ENCODE data around the gene LRRN4.
A peak's percentile ranks its signal among the peaks of the same experiment; 100 is the strongest.

Gene LRRN4

DNA sequence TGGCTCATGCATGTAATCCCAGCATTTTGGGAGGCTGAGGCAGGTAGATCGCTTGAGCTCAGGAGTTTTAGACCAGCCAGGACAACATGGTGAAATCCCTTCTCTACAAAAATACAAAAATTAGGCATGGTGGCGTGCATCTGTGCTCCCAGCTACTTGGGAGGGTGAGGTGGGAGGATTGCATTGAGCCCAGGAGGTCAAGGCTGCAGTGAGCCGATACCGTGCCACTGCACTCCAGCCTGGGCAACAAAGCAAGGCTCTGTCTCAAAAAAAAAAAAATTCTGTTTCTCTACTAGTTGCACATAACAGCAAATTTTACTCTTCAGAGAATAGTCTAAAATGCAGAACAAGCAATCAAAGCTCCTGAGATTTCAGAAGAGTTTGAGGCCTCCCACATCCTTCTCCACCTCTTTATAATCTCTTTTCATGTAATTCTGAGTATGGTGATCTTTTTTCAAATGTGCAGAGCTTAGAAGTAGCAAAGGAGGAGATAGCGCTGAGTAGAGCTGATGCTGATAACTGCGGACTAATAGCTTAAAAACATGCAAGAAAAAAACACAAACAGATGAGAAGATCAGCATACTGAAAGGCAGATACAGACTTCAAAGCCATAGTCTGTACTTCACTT, 23.3 kb downstream of the LRRN4 start:
- H3K9me3 Mint-ChIP-seq: no peaks in the 10 kb centered on the region
- H3K36me3 Mint-ChIP-seq (ENCODE audit: low read depth): peaks cover 70% of the 10 kb centered on the region
- no peak for DNase-seq
- peaks cover 31% of the 10 kb centered on the region for H3K4me1 Mint-ChIP-seq (ENCODE audit: low read depth)
- H3K27ac Mint-ChIP-seq: no peak overlapping the region
- no peak overlapping the region for H3K4me3 Mint-ChIP-seq
- H3K27me3 Mint-ChIP-seq: no peaks in the 10 kb centered on the region

- H3K27me3 Mint-ChIP-seq: no peaks in the 10 kb centered on the region
- DNase-seq: no peak
- H3K4me1 Mint-ChIP-seq (ENCODE audit: low read depth): peaks cover 39% of the 10 kb centered on the region
- peaks cover 74% of the 10 kb centered on the region for H3K36me3 Mint-ChIP-seq (ENCODE audit: low read depth)
- H3K4me3 Mint-ChIP-seq: no peak overlapping the region
- peak overlapping the region; percentile 28 for H3K27ac Mint-ChIP-seq
- no peaks in the 10 kb centered on the region for H3K9me3 Mint-ChIP-seq
Observed at GRCh38 chr20:6029538-6029937, 24.3 kb downstream of the LRRN4 start.

DNA sequence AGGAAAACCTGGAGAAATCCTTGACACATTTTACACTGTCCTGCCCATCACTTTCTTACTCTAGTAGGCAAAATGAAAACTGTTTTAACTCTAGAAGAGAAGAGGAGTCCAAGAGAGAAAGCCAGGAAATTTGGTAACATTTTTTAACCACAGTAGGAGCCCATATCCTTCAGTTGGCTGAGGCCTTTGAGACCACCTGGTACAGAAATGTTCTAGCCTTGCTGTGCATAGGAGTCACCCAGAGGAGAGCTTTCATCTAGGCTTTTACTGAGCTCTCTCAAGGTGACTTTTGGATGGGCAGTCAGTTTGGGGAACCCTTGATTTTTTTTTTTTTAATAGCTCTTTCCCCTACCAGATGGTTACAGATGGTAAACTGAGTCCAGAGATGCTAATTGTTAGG, 25.0 kb downstream of the LRRN4 start:
- H3K9me3 Mint-ChIP-seq: peaks cover 4% of the 10 kb centered on the region
- no peaks in the 10 kb centered on the region for H3K27me3 Mint-ChIP-seq
- no peak overlapping the region for H3K27ac Mint-ChIP-seq
- no peak overlapping the region for H3K4me3 Mint-ChIP-seq
- H3K4me1 Mint-ChIP-seq (ENCODE audit: low read depth): peaks cover 41% of the 10 kb centered on the region
- peaks cover 74% of the 10 kb centered on the region for H3K36me3 Mint-ChIP-seq (ENCODE audit: low read depth)
- no peak for DNase-seq

DNA sequence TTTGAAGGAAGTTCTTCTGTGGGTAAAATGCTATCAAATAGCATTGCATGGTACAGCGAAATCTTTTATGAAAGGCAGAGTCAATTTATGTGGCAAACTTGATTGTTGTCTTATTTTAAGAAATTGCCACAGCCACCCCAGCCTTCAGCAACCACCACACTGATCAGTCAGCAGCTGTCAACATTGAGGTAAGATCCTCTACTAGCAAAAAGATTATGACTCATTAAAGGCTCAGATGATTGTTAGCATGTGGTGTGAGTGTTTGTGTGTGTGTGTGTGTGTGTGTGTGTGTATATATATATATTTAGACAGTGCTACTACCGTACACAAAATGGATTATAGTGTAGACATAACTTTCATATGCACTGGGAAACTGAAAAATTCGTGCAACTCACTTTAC, 27.8 kb downstream of the LRRN4 start:
- no peak for DNase-seq
- H3K27ac Mint-ChIP-seq: no peak overlapping the region
- peaks cover 42% of the 10 kb centered on the region for H3K4me1 Mint-ChIP-seq (ENCODE audit: low read depth)
- H3K4me3 Mint-ChIP-seq: no peak overlapping the region
- no peaks in the 10 kb centered on the region for H3K27me3 Mint-ChIP-seq
- H3K9me3 Mint-ChIP-seq: peaks cover 4% of the 10 kb centered on the region
- peaks cover 76% of the 10 kb centered on the region for H3K36me3 Mint-ChIP-seq (ENCODE audit: low read depth)

DNA sequence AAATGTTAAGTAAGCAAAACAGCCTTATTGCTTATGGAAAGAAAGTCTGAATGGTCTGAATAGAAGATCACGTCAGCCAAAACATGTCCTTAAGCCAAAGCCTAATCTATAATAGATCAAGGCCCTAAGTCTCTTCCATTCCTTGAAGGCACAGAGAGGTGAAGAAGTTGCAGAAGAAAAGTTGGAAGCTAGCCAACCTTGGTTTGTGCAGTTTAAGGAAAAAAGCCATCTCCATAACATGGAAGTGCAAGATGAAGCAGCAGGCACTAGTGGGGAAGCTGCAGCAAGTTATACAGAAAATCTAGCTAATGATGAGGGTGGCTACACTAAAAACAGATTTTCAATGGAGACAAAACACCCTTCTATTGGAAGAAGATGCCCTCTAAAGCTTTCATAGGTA, 29.1 kb downstream of the LRRN4 start:
- DNase-seq: no peak
- H3K4me1 Mint-ChIP-seq (ENCODE audit: low read depth): peaks cover 34% of the 10 kb centered on the region
- H3K27ac Mint-ChIP-seq: no peak overlapping the region
- no peaks in the 10 kb centered on the region for H3K27me3 Mint-ChIP-seq
- H3K9me3 Mint-ChIP-seq: peaks cover 4% of the 10 kb centered on the region
- H3K36me3 Mint-ChIP-seq (ENCODE audit: low read depth): peaks cover 76% of the 10 kb centered on the region
- no peak overlapping the region for H3K4me3 Mint-ChIP-seq

DNA sequence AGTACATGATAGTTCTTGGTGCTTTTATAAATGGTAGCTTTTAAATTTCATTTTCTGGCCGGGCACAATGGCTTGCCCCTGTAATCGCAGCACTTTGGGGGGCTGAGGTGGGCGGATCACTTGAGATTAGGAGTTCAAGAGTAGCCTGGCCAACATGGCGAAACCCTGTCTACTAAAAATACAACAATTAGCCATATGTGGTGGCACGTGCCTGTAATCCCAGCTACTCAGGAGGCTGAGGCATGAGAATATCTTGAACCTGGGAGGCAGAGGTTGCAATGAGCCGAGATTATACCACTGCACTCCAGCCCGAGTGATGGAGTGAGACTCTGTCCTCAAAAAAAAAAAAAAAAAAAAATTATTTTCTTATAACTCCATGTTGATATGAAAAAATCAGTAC, 36.0 kb downstream of the LRRN4 start:
- DNase-seq: no peak
- H3K4me3 Mint-ChIP-seq: no peak overlapping the region
- H3K9me3 Mint-ChIP-seq: no peaks in the 10 kb centered on the region
- no peaks in the 10 kb centered on the region for H3K27me3 Mint-ChIP-seq
- peaks cover 83% of the 10 kb centered on the region for H3K36me3 Mint-ChIP-seq (ENCODE audit: low read depth)
- peaks cover 49% of the 10 kb centered on the region for H3K4me1 Mint-ChIP-seq (ENCODE audit: low read depth)
- no peak overlapping the region for H3K27ac Mint-ChIP-seq

DNA sequence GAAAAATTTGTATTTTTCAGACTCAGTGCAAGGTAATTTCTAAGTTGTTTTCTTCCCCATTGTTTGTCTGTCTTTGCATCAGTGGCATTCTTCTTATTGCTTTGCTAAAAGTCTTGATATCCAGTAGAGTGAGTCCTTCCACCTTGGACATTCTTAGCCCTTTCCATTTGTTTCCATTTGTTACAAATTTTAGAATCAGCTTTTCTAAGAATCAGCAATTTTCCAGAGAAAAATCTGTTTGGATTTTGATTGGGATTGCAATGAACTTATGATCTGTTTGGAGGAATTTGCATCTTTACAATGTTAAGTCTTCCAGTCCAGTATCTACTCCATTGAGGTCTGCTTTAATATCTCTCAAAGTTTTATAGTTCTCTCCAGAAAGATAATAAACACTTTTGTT, 36.4 kb downstream of the LRRN4 start:
- no peaks in the 10 kb centered on the region for H3K27me3 Mint-ChIP-seq
- peaks cover 83% of the 10 kb centered on the region for H3K36me3 Mint-ChIP-seq (ENCODE audit: low read depth)
- H3K4me1 Mint-ChIP-seq (ENCODE audit: low read depth): peaks cover 50% of the 10 kb centered on the region
- no peak overlapping the region for H3K4me3 Mint-ChIP-seq
- DNase-seq: no peak
- no peaks in the 10 kb centered on the region for H3K9me3 Mint-ChIP-seq
- no peak overlapping the region for H3K27ac Mint-ChIP-seq

DNA sequence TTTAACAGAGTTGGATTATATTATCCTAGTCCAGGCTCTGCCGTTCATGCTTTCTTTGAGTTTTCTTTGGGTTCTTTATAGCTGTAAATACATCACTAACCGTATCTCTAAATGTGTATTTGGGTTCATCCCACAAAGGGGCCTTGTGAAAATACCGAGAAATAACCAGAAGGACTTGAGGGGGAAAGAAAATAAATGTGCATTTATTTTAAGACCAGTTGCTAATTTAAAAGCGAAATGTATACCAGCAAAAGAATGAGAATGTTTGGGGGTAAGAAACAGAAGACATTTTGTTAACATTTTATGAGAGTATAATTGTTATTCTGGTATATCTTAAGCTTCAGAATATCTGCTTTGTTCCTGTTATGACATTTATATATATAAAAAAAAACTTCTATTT, 38.9 kb downstream of the LRRN4 start:
- Mint-ChIP-seq H3K4me3 (no peak overlapping the region), H3K27me3 (no peaks in the 10 kb centered on the region), H3K27ac (peak overlapping the region; percentile 19), H3K9me3 (no peaks in the 10 kb centered on the region), H3K4me1 (ENCODE audit: low read depth) (peaks cover 57% of the 10 kb centered on the region), H3K36me3 (ENCODE audit: low read depth) (peaks cover 87% of the 10 kb centered on the region)
- no peak for DNase-seq

DNA sequence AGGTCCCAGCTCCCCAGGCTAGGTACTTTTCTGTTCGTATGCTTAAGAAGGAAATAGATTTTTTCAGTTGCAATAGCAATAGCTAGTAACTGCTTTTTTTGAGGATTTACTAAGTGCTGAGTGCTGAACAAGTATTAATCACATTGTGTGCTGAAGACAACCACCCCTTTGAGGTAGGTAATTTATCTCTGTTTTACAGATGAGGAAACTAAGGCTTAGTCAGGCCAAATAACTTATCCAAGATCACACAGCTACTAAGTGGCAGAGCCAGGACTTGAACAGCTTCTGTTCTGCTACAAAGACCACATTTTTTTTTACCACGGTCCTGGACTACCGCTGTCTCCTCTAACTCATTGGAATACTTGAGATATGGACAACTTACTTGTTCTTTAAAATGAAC, 39.8 kb downstream of the LRRN4 start:
- H3K27ac Mint-ChIP-seq: peak overlapping the region; percentile 35
- no peak overlapping the region for H3K4me3 Mint-ChIP-seq
- no peak for DNase-seq
- H3K27me3 Mint-ChIP-seq: no peaks in the 10 kb centered on the region
- peaks cover 57% of the 10 kb centered on the region for H3K4me1 Mint-ChIP-seq (ENCODE audit: low read depth)
- no peaks in the 10 kb centered on the region for H3K9me3 Mint-ChIP-seq
- H3K36me3 Mint-ChIP-seq (ENCODE audit: low read depth): peaks cover 86% of the 10 kb centered on the region

- H3K4me3 Mint-ChIP-seq: no peak overlapping the region
- H3K4me1 Mint-ChIP-seq (ENCODE audit: low read depth): peaks cover 60% of the 10 kb centered on the region
- no peak for DNase-seq
- peaks cover 82% of the 10 kb centered on the region for H3K36me3 Mint-ChIP-seq (ENCODE audit: low read depth)
- H3K27ac Mint-ChIP-seq: peak overlapping the region; percentile 20
- no peaks in the 10 kb centered on the region for H3K9me3 Mint-ChIP-seq
- no peaks in the 10 kb centered on the region for H3K27me3 Mint-ChIP-seq
Observed at GRCh38 chr20:6012179-6012578, 41.7 kb downstream of the LRRN4 start.

DNA sequence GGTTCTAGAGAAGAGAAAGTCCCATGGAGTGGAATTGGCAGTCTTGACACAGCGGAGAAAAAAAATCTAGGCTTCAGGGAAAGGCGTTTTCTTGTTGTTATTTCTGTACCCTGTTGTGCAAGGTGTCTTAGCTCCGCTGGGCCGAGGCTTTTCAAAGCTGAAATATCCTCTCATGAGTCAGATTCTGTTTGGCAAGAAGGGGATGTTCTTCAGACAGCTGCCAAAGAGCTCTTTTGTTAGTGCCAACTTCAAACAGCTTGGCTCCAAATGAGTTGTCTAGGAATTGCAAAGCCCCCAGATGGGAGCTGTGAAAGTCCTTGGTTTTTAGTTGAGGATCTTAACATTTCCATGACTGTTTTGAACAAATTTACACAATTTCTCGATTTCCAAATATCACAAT, 45.6 kb downstream of the LRRN4 start:
- no peak for DNase-seq
- Mint-ChIP-seq H3K36me3 (ENCODE audit: low read depth) (peaks cover 55% of the 10 kb centered on the region), H3K27me3 (no peaks in the 10 kb centered on the region), H3K4me3 (peak overlapping the region; percentile 95), H3K9me3 (no peaks in the 10 kb centered on the region), H3K27ac (peak overlapping the region; percentile 94), H3K4me1 (ENCODE audit: low read depth) (peaks cover 43% of the 10 kb centered on the region)

- Mint-ChIP-seq H3K4me1 (ENCODE audit: low read depth) (peaks cover 40% of the 10 kb centered on the region), H3K4me3 (peak overlapping the region; percentile 95), H3K27me3 (no peaks in the 10 kb centered on the region), H3K9me3 (no peaks in the 10 kb centered on the region), H3K27ac (peak overlapping the region; percentile 94), H3K36me3 (ENCODE audit: low read depth) (peaks cover 50% of the 10 kb centered on the region)
- DNase-seq: no peak
Observed at GRCh38 chr20:6007529-6008103, 46.2 kb downstream of the LRRN4 start.

GRCh38 chr20:6007094-6007528, 46.7 kb downstream of the LRRN4 start:
- no peak for DNase-seq
- peaks cover 35% of the 10 kb centered on the region for H3K4me1 Mint-ChIP-seq (ENCODE audit: low read depth)
- peak overlapping the region; percentile 95 for H3K4me3 Mint-ChIP-seq
- H3K27ac Mint-ChIP-seq: peak overlapping the region; percentile 94
- H3K9me3 Mint-ChIP-seq: no peaks in the 10 kb centered on the region
- peaks cover 45% of the 10 kb centered on the region for H3K36me3 Mint-ChIP-seq (ENCODE audit: low read depth)
- H3K27me3 Mint-ChIP-seq: no peaks in the 10 kb centered on the region

DNA sequence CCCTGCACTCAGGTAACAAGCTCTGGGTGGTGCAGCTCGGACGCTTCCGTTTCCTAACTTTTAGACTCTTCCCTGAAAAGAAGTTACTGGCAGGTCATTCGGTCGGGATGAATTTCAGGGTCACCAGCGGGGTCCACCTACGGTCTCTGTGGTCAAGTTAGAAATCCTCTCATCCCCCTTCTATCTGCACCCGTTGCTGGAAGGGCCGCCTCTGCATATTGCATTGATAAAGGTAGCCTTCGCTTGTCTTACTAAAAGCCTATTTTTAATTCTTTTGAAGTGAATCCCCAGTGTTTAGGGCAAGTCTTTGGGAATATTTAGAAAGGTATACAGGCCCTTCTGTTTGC, 47.3 kb downstream of the LRRN4 start:
- Mint-ChIP-seq H3K27me3 (no peaks in the 10 kb centered on the region), H3K4me1 (ENCODE audit: low read depth) (peaks cover 30% of the 10 kb centered on the region), H3K36me3 (ENCODE audit: low read depth) (peaks cover 44% of the 10 kb centered on the region), H3K9me3 (no peaks in the 10 kb centered on the region), H3K4me3 (peak overlapping the region; percentile 95), H3K27ac (peak overlapping the region; percentile 94)
- no peak for DNase-seq

- Mint-ChIP-seq H3K9me3 (no peaks in the 10 kb centered on the region), H3K4me1 (ENCODE audit: low read depth) (peaks cover 18% of the 10 kb centered on the region), H3K4me3 (no peak overlapping the region), H3K27ac (no peak overlapping the region), H3K27me3 (no peaks in the 10 kb centered on the region), H3K36me3 (ENCODE audit: low read depth) (peaks cover 43% of the 10 kb centered on the region)
- DNase-seq: no peak
Observed at GRCh38 chr20:6000871-6001270, 53.0 kb downstream of the LRRN4 start.

GRCh38 chr20:5999783-6000182, 54.1 kb downstream of the LRRN4 start:
- no peaks in the 10 kb centered on the region for H3K9me3 Mint-ChIP-seq
- peaks cover 22% of the 10 kb centered on the region for H3K4me1 Mint-ChIP-seq (ENCODE audit: low read depth)
- no peak overlapping the region for H3K4me3 Mint-ChIP-seq
- H3K36me3 Mint-ChIP-seq (ENCODE audit: low read depth): peaks cover 53% of the 10 kb centered on the region
- H3K27ac Mint-ChIP-seq: no peak overlapping the region
- DNase-seq: no peak
- no peaks in the 10 kb centered on the region for H3K27me3 Mint-ChIP-seq
